OCI-LY3 (cell line): ENCODE measurements around the gene SLC1A1.

ENCODE experiments used
- H2AFZ ChIP-seq: fragments of 200-600, 300-600 bp; shearing (Covaris generic); 2 replicates; pipeline ENCODE4 v1.6.0; 2014; ENCODE audit warnings: antibody characterized with exemption, low read depth, low read length
- H3K27ac ChIP-seq: fragments of 200-600, 300-600 bp; sonication (generic); 2 replicates; pipeline ENCODE4 v1.5.1; 2014; ENCODE audit warnings: mild to moderate bottlenecking, low read length, moderate library complexity, mixed read lengths
- H3K27me3 ChIP-seq: fragments of 200-600, 300-600 bp; sonication (generic); 2 replicates; pipeline ENCODE4 v1.6.1; 2014; ENCODE audit warnings: low read depth, low read length, mixed read lengths
- H3K36me3 ChIP-seq: fragments of 200-600, 300-600 bp; sonication (generic); replicated peaks from 2 replicates; pipeline ENCODE3; 2014; ENCODE audit warnings: low read depth, low read length, mixed read lengths
- H3K4me1 ChIP-seq: fragments of 300-600, 200-600 bp; sonication (generic); 2 replicates; pipeline ENCODE4 v1.6.1; 2014; ENCODE audit warnings: low read length, mixed read lengths
- H3K4me2 ChIP-seq: fragments of 200-600, 300-600 bp; sonication (generic); 2 replicates; pipeline ENCODE4 v1.6.1; 2014; ENCODE audit warnings: low read length, mixed read lengths
- H3K4me3 ChIP-seq: fragments of 300-600, 200-600 bp; sonication (generic); 2 replicates; pipeline ENCODE4 v1.5.1; 2014; ENCODE audit warnings: antibody characterized with exemption, mild to moderate bottlenecking, low read length, moderate library complexity
- H3K79me2 ChIP-seq: fragments of 300-600, 200-600 bp; shearing (Covaris generic); 2 replicates; pipeline ENCODE4 v1.6.1; 2014; ENCODE audit warnings: mild to moderate bottlenecking, low read length, mixed read lengths
- H3K9ac ChIP-seq: fragments of 300-600, 200-600 bp; shearing (Covaris generic); 2 replicates; pipeline ENCODE4 v1.6.0; 2014; ENCODE audit warnings: mild to moderate bottlenecking, low read length, moderate library complexity
- H3K9me3 ChIP-seq: fragments of 200-600, 300-600 bp; shearing (Covaris generic); 2 replicates; pipeline ENCODE4 v1.6.1; 2014; ENCODE audit warnings: low read length, mixed read lengths; ENCODE audit not compliant: insufficient read depth
- H4K20me1 ChIP-seq: fragments of 200-600, 300-600 bp; sonication (generic); 2 replicates; pipeline ENCODE4 v1.6.1; 2016; ENCODE audit warnings: low read length, mixed read lengths; ENCODE audit not compliant: insufficient read depth
- CTCF ChIP-seq: fragments of 200-600, 300-600 bp; sonication (generic); IDR thresholded peaks from 2 replicates; pipeline ENCODE4 v1.5.1; 2014; ENCODE audit warnings: antibody characterized with exemption, low read length, low read depth
- EZH2phosphoT487 ChIP-seq: fragments of 200-600 bp; shearing (Covaris generic); IDR thresholded peaks from 2 replicates; pipeline ENCODE4 v1.6.1; 2018; ENCODE audit warnings: antibody characterized with exemption, mixed run types, low read depth

Gene SLC1A1

GRCh38 chr9:4494332-4494731 is 4.1 kb downstream of the SLC1A1 start:
- Histone ChIP-seq H3K4me1 (peaks cover 14% of the 10 kb centered on the region), H3K79me2 (no peaks in the 10 kb centered on the region), H3K4me3 (no peak overlapping the region), H2AFZ (no peak overlapping the region), H3K9ac (no peak overlapping the region), H3K27me3 (peaks cover 20% of the 10 kb centered on the region), H3K9me3 (no peaks in the 10 kb centered on the region), H4K20me1 (no peaks in the 10 kb centered on the region), H3K4me2 (no peak overlapping the region), H3K27ac (no peak overlapping the region), H3K36me3 (no peaks in the 10 kb centered on the region)
- no peak for TF ChIP-seq CTCF
- no peak for TF ChIP-seq EZH2phosphoT487

GRCh38 chr9:4494806-4495205 is 4.5 kb downstream of the SLC1A1 start:
- Histone ChIP-seq H3K27ac (no peak overlapping the region), H3K79me2 (no peaks in the 10 kb centered on the region), H3K4me3 (no peak overlapping the region), H3K27me3 (peaks cover 16% of the 10 kb centered on the region), H3K9ac (no peak overlapping the region), H3K4me1 (peaks cover 14% of the 10 kb centered on the region), H3K36me3 (no peaks in the 10 kb centered on the region), H3K9me3 (no peaks in the 10 kb centered on the region), H4K20me1 (no peaks in the 10 kb centered on the region), H2AFZ (no peak overlapping the region), H3K4me2 (no peak overlapping the region)
- TF ChIP-seq CTCF (no peak), EZH2phosphoT487 (no peak)

- Histone ChIP-seq H3K27ac (no peak overlapping the region), H3K4me2 (no peak overlapping the region), H3K9me3 (no peaks in the 10 kb centered on the region), H3K4me3 (no peak overlapping the region), H4K20me1 (no peaks in the 10 kb centered on the region), H3K9ac (no peak overlapping the region), H3K36me3 (no peaks in the 10 kb centered on the region), H2AFZ (no peak overlapping the region), H3K4me1 (peaks cover 14% of the 10 kb centered on the region), H3K27me3 (peaks cover 11% of the 10 kb centered on the region), H3K79me2 (no peaks in the 10 kb centered on the region)
- TF ChIP-seq CTCF (no peak), EZH2phosphoT487 (no peak)
Observed at GRCh38 chr9:4495537-4495936, 5.3 kb downstream of the SLC1A1 start.

GRCh38 chr9:4496497-4496896 is 6.2 kb downstream of the SLC1A1 start:
- peaks cover 9% of the 10 kb centered on the region for H3K27me3 ChIP-seq
- H3K4me3 ChIP-seq = no peak overlapping the region
- no peak overlapping the region for H2AFZ ChIP-seq
- H3K36me3 ChIP-seq = no peaks in the 10 kb centered on the region
- no peak for TF ChIP-seq EZH2phosphoT487
- TF ChIP-seq CTCF = no peak
- peak overlapping the region; percentile 20 for H3K4me2 ChIP-seq
- H3K27ac ChIP-seq = no peak overlapping the region
- no peaks in the 10 kb centered on the region for H3K79me2 ChIP-seq
- peaks cover 14% of the 10 kb centered on the region for H3K4me1 ChIP-seq
- no peaks in the 10 kb centered on the region for H4K20me1 ChIP-seq
- no peaks in the 10 kb centered on the region for H3K9me3 ChIP-seq
- no peak overlapping the region for H3K9ac ChIP-seq
